Measurements from ENCODE around the gene TUBA4B. TPM values are rescaled to one million over a fixed set of nuclear protein-coding genes. Genes with fewer than 3 reads are reported as not detected.

The TUBA4B gene
- total RNA-seq, 2 donors from 2014 or later, result not detected

- Histone ChIP-seq H3K9ac (ENCODE audit: low read depth in 2 of 2, low read length in 2 of 2) (peak overlapping the region; percentile 15 to 83), H3K4me1 (no peaks in the 10 kb centered on the region), H3K36me3 (no peaks in the 10 kb centered on the region), H3K9me3 (no peaks in the 10 kb centered on the region), H3K27me3 (no peaks in the 10 kb centered on the region), H3K4me3 (peak overlapping the region; percentile 57), H3K27ac (peak overlapping the region; percentile 92)
- no peak for TF ChIP-seq CTCF (IDR thresholded peaks at IDR 0.05)
- intact Hi-C loops (cut with DNase I), result loop anchor here (2.0 kb wide), 1 partner anchor 29 kb away; the partner anchor contains the start of gene RETREG2
- DNase-seq, result no peak
These were observed 45.7 kb upstream of the TUBA4B start for GRCh38 chr2:219207134-219207883.

- intact Hi-C loops (cut with DNase I), result loop anchor here (2.0 kb wide), 1 partner anchor 29 kb away; the partner anchor contains the start of gene RETREG2
- peak; percentile 29 for DNase-seq
- H3K27ac ChIP-seq, result peak overlapping the region; percentile 92
- H3K27me3 ChIP-seq, result no peaks in the 10 kb centered on the region
- no peak for TF ChIP-seq CTCF (IDR thresholded peaks at IDR 0.05)
- H3K36me3 ChIP-seq, result no peaks in the 10 kb centered on the region
- no peaks in the 10 kb centered on the region for H3K4me1 ChIP-seq
- no peaks in the 10 kb centered on the region for H3K9me3 ChIP-seq
- H3K9ac ChIP-seq (ENCODE audit: low read depth in 2 of 2, low read length in 2 of 2), result peak overlapping the region in 1 of 2 donors; percentile 14
- no peak overlapping the region for H3K4me3 ChIP-seq
These were observed 44.9 kb upstream of the TUBA4B start for GRCh38 chr2:219207884-219208740.

- intact Hi-C loops (cut with DNase I), result no loop called here
- no peak for TF ChIP-seq CTCF (IDR thresholded peaks at IDR 0.05)
- Histone ChIP-seq H3K9ac (ENCODE audit: low read depth in 2 of 2, low read length in 2 of 2) (no peak overlapping the region), H3K27me3 (no peaks in the 10 kb centered on the region), H3K4me3 (no peak overlapping the region), H3K4me1 (no peaks in the 10 kb centered on the region), H3K27ac (no peak overlapping the region), H3K36me3 (no peaks in the 10 kb centered on the region), H3K9me3 (no peaks in the 10 kb centered on the region)
- DNase-seq, result no peak
These were observed 43.5 kb upstream of the TUBA4B start for GRCh38 chr2:219209236-219210195.

GRCh38 chr2:219210196-219210885 lies 42.7 kb upstream of the TUBA4B start:
- no peak overlapping the region for H3K27ac ChIP-seq
- intact Hi-C loops (cut with DNase I), result no loop called here
- DNase-seq, result peak; percentile 16

More at GRCh38 chr2:219210196-219210885, 42.7 kb upstream of the TUBA4B start:
- no peak overlapping the region for H3K4me3 ChIP-seq
- no peak overlapping the region for H3K9ac ChIP-seq (ENCODE audit: low read depth in 2 of 2, low read length in 2 of 2)
- no peaks in the 10 kb centered on the region for H3K27me3 ChIP-seq
- no peak for TF ChIP-seq CTCF (IDR thresholded peaks at IDR 0.05)
- no peaks in the 10 kb centered on the region for H3K9me3 ChIP-seq
- H3K36me3 ChIP-seq, result no peaks in the 10 kb centered on the region
- H3K4me1 ChIP-seq, result no peaks in the 10 kb centered on the region
